Activated CD4-positive, alpha-beta T cell treated with anti-CD3 and anti-CD28 coated beads for 24 hours (primary cell): ENCODE results near the gene KBTBD13.
"Not testable (repeated sequence)": the region's sequence is repeated elsewhere in the genome, so short reads cannot be mapped to it uniquely, and the experiment has no call there.

Source experiments
- DNase-seq, 2 donors: peaks; one replicate each; pipeline ENCODE4 v3.0.0-alpha.2; 2020; ENCODE audit warnings: low read depth in 2 of 2

KBTBD13 gene

DNA sequence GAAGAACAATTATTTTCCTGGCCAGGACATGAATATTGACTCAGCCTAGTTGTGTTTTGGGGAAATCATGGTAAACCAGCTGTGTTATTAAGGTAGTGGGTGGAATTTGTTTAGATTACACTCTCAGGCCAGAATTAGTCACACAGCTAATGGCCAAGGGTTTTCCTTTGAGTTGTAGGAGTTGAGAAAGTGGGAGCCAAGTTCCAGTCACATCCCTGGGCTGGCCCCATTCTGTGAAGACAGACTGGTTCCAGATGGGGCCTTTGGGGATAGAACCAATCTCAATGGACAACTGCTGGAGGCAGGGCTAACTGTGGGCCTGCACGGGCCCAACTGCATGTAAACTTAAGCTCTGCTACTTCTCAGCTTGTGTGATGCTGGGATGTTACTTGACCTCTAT is 7.4 kb upstream of the KBTBD13 start:
- DNase-seq: no peak

DNA sequence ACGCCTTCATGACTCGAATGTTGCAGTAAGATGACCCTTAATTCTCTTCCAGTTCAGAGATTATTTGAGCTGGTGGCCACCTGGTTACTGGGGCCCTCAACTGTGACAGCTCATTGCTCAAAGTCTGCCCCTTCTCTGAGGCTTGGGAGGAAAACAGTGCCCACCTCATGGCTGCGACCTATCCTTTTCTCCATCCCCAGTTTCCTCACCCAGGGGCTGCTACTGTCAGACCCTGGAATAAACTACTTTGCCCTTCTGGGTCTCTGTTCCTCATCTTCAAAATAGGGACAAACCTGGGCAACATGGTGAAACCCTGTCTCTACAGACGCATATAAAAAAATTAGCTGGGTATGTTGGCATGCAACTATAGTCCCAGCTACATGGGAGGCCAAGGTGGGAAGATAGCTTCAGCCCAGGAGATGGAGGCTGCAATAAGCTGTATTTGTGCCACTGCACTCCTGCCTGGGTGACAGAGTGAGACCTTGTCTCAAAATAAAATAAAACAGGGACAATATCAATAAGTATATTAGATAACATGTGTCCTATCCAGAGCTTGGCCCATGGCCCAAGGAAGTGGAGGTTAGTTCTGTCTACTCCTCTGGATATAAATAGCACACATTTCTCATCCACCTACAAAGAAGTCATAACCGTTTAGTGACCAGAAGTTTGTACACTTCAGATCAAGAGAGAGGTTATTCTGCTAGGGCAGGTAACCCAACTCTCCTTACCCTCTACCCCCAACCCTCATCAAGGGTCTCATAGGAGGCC is 6.6 kb upstream of the KBTBD13 start:
- DNase-seq: no peak

DNA sequence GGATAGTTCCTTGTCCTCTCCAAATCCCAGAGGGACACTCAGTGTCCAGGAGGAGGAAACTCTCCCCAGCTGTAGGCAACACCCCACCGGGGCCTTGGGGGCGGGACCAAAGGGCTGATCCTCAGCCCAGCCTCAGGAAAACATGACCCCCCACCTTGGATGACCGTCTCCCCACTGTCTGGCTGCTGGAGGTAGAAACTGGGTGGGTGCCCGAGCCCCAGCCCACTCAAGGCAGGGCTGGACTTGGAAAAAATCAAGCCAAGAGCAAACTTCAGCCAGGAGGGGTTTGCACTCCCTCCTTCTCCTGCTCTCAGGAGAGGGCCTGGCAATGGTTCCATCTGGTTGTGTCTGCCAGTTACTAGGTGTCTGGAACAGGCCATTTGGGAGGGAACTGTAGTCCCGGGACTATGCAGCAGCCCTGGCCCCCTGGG is 5.2 kb upstream of the KBTBD13 start:
- DNase-seq: no peak

DNA sequence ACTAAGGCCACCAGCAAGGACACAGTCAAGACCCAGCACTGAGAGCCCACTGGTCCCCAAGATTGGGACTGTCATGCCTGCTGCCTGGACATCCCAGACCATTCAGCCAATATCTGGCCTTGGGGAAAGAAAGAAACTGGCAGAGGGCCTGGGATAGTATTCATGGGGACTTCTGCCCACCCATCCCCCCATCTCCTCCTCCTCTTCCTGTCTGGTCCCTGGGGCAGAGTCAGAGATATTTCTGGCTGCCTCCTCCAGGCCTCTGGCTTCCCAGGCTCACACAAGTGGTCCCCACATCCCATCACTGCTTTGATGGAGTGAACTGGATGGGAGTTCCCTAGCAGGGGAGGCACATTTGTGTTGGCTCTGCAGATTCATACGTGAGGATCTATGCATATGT is 4.5 kb upstream of the KBTBD13 start:
- no peak for DNase-seq

DNA sequence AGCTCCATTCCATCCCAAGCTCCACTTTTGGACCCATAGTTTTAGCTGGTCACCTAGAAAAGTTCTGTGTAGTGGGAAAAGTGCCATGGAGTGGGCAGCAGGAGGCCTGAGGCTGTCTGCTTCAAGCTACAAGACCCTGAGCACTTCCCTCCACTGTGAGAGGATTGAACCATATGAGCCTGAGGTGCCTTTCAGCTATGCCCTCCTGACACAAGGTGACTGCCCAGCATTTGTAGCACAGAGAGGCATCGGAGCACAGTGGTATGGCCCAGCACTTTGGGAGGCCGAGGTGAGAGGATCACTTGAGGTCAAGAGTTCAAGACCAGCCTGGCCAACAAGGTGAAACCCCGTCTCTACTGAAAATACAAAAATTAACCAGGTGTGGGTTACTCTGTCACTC is 3.9 kb upstream of the KBTBD13 start:
- DNase-seq: no peak

DNA sequence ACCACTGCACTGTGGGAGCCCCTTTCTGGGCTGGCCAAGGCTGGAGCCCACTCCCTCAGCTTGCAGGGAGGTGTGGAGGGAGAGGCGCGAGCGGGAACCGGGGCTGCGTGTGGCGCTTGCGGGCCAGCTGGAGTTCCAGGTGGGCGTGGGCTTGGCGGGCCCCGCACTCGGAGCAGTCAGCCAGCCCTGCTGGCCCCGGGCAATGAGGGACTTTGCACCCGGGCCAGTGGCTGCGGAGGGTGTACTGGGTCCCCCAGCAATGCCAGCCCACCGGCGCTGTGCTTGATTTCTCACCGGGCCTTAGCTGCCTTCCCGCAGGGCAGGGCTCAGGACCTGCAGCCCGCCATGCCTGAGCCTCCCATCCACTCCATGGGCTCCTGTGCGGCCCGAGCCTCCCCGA is 1.6 kb upstream of the KBTBD13 start:
- not testable (repeated sequence) for DNase-seq

DNA sequence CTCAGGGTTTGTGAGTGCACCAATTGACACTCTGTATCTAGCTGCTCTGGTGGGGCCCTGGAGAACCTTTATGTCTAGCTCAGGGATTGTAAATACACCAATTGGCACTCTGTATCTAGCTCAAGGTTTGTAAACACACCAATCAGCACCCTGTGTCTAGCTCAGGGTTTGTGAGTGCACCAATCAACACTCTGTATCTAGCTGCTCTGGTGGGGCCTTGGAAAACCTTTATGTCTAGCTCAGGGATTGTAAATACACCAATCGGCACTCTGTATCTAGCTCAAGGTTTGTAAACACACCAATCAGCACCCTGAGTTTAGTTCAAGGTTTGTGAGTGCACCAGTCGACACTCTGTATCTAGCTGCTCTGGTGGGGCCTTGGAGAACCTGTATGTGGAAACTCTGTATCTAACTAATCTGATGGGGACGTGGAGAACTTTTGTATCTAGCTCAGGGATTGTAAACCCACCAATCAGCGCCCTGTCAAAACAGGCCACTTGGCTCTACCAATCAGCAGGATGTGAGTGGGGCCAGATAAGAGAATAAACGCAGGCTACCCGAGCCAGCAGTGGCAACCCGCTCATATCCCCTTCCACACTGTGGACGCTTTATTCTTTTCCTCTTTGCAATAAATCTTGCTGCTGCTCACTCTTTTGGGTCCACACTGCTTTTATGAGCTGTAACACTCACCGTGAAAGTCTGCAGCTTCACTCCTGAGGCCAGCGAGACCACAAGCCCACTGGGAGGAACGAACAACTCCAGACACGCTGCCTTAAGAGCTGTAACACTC is 745 bp upstream of the KBTBD13 start:
- DNase-seq: not testable (repeated sequence)

DNA sequence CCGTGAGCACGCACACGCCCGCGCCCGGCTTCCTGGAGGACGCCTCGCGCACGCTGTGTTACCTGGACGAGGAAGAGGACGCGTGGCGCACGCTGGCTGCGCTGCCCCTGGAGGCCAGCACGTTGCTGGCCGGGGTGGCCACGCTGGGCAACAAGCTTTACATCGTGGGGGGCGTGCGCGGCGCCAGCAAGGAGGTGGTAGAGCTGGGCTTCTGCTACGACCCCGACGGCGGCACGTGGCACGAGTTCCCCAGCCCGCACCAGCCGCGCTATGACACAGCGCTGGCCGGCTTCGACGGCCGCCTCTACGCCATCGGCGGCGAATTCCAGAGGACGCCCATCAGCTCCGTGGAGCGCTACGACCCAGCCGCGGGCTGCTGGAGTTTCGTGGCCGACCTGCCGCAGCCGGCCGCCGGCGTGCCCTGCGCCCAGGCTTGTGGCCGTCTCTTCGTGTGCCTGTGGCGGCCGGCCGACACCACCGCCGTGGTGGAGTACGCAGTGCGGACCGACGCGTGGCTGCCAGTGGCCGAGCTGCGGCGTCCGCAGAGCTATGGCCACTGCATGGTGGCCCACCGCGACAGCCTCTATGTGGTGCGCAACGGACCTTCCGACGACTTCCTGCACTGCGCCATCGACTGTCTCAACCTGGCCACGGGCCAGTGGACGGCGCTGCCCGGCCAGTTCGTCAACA is 890 bp downstream of the KBTBD13 start:
- no peak for DNase-seq

DNA sequence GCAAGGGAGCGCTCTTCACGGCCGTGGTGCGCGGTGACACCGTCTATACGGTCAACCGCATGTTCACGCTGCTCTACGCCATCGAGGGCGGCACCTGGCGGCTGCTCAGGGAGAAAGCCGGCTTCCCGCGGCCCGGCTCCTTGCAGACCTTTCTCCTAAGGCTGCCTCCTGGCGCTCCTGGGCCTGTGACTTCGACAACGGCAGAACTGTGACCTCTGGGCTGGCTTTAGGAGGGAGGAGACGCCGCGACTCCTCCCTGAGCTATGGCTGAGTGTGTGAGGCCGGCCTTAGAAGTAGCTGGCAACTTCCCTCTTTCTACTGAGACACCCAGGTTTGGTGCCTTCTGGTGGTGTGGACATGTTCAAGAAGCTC is 1.4 kb downstream of the KBTBD13 start:
- DNase-seq: peak; percentile 29 to 50

DNA sequence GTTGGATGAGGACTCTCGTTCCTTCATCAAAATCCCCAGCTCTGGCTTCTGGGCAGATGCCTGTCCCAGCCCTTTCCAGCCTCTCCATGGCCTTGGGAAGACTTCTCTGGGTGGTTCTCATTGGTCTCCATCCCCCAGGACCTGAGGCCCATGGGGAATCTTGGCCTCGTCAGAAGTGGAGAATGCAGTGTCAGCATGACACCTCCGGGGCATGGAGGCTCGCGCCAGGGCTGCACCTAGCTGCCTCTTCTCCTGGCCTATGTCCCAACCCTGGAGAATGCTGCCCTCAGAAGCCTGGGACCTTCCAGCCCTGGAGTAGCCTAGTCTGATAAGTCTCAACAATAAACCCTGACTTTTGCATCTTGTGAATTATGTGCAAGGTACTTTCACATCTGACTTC is 3.0 kb downstream of the KBTBD13 start:
- no peak for DNase-seq

DNA sequence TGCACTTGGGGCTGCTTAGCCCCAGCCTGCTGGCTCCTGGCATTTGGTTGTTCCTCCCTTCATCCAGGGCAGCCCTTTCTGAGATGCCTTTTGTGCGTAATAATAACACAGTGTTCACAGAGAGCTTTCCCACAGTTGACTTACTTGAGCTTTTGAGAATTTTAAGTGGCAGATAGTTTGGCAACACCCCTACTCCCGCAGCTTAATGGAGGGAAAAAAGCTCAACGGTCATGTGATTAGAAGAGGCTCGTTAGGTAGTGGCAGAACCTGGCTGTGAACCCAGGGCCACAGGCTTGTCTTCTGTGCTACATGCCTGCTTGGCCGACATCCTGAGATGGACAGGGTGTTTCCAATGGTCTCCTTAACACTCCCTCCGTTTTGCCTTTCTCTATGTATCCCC is 4.7 kb downstream of the KBTBD13 start:
- no peak for DNase-seq

DNA sequence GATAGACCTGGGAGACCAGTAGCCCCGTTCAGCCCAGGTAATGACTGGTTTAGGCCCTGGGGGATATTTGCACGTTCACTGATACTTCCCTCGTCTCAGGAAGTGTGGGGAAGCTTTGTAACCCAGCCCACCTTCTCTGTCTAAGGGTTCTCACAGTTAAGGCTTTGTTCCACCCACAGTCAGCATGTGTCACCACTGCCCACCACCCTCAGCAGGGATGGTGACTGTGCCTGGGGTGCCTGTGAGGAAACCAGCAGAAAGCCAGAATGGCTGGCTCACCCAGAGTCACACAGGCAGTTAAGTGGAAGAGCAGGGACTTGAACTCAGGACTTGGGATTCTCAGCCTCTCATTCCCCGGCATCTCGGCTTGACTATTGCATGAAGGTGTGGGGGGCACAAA is 5.2 kb downstream of the KBTBD13 start:
- DNase-seq: no peak

DNA sequence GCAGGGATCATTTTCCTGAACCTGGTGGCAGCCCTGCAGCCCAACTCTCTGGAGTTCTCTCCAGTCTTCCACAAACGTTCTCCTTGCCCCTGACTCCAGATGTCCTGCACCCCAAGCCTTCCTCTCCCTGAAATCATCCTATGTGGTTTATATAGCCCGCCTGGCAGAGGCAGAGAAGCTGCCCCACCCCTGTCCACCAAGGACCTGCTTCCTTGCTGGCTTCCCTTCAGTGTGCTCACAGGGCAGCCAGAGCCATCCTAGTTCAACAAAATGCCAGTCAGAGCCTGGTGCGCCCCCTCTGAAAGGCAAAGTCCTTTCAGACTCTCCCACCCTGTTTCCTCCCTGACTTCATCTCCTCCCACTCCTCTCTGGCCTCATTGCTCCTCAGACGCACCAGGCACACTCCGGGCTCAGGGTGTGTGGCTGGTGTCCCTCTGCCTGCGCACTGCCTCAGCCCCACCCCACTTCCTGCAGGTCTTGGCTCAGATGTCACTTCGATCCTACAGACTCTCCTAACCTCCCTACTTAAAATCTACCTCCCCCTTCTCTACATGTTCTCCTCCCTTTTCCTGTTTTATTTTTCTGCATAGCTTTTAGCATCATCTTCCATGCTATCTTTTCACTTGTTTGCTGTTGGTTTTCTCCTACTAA is 5.9 kb downstream of the KBTBD13 start:
- DNase-seq: no peak

DNA sequence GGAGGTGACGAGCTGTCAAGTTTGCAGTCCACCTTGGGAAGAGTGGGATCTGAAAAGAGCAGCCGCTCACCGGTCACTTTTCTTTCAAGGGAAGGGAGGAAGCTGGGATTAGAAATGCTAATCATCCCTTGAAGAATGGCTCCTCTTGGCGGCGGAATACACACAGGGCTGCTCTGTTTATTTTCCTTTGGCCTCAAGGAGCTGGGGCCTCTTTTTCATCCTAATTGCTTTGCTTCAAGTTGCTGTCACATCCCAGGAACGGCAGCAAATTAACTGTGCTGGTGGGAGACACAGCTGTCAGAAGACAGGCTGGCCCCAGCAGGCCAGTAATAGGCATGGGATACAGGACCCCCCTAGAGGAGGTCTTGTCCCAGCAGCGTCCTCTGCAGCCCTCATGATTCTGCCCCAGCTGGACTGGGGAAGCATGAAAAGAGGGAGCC is 6.7 kb downstream of the KBTBD13 start:
- DNase-seq: no peak

DNA sequence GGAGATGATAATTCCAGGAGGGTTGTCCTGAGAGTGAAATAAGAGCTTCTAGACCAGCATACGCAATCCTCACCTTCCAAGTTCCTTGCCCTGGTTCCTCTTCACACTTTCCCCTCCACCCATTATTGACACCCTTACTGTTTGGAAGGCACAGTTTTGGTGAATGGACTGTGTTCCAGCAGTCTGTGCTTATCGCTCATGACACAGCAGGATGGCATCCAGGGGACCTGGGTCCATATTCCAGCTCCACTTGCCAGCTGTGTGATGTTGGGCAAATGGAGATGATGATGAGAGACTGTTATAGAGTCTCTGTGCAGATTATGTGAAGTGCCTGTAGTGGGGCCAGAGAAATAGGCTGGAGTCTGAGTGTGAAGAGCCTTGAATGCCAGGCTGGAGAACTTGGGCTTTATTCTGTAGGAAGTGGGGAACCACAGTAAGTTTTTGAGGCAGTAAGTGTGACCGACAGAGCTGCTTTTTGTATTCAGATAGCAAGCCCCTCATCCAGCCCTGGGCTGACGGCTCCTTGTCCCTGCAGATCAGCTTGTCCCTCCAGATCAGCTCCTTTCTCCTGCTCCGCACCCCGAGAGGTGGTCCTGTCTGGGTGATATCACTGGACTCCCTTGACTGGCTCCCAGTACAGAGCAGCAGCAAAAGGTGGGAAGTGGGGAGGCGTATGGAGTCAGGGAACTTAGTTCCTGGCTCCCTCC is 8.1 kb downstream of the KBTBD13 start:
- no peak for DNase-seq

DNA sequence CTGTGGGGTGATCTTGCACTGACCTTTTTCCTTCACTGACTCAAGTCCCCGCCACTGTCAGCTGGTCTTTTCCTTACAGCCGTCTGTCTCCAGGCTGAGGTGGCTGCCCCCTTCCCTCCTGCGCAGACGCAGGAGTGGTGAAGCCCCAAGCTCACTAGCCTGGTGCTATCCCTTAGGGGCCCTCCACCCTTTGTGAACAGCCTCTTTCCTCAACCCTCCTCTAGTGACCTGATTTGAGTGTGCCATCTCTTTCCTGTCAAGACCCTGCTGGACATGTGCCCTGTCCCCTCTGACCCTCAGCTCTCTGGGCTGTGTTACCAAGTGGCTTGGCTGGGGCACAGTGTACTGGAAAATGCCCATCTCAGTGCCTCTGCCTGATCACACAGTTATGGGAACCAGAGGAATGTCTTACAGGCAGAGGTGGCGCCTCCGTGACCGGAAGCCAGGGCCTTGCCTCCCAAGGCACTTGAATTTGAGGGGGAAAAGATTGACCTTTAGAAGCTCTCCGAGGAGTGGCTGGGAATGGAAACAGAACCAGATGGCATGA is 8.7 kb downstream of the KBTBD13 start:
- no peak for DNase-seq

DNA sequence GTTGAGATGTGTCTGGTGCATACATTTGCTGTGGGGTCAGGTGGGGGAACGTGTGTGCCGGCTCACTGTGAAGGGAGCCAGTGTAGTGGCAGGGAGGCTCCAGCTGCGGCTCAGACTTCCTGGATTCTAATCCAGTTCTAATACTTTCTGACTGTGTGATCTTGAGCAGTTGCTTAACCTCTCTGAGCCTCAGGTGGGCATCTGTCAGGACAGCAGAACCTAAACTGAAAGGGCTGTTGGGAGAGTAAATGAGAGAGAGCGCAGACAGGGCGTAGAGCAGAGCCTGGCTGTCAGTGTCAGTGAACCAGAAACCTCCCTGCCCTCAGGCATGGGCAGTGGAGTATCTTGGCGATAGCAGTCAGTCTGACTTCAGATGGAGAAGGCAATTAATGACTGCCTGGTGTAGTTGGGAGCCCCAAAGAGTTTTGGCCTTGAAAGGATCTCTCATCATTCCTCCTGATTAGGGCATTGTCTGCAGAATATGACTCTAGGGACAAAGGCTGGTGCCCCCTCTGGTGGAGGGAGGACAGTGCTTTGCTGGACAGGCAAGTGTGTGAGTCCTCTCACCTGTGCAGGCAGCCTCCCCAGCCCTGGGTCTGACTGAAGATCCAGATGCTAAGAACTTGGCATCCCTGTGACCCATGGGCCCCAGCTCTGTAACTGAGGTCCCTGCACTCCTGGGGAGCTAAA is 9.6 kb downstream of the KBTBD13 start:
- DNase-seq: no peak

DNA sequence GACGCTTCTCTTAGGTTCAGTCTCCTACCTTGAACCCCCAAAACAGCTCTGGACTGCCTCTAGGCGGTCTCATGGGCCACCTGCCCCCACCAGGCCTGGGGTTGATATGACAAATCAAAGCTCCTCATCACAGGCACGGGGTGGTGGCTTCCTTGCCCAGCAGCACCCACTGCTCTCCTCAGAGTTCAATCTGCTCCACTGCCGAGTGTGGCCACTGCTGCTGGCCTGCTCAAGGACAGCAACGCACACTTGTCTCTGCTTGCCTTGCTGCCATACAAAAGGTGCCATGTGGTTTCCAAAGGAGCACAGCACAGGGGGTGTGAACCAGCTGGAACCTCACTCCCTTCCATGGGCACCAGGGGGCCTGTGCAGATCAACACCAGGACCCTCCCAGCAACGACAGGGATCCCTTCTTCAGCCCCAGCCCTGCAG is 10.2 kb downstream of the KBTBD13 start:
- DNase-seq: no peak

DNA sequence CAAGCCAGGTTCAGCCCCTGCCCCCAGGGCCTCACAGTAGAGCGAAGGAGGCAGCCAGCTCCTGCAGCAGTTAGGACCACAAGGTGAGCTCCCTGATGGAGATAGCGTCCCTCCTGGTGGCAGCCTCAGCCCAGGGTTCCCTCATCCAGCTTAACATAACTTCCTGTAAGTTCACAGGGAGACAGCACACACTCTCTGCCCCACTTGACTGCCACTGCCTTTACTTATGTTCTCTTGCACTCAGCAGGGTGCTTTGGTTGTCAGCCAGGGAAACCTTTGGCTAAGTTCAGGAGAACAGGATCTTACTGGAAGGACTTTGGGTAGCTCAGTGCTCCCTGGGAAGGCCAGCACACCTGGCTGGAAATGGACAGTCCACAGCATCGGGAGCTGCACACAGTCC is 10.9 kb downstream of the KBTBD13 start:
- DNase-seq: no peak

DNA sequence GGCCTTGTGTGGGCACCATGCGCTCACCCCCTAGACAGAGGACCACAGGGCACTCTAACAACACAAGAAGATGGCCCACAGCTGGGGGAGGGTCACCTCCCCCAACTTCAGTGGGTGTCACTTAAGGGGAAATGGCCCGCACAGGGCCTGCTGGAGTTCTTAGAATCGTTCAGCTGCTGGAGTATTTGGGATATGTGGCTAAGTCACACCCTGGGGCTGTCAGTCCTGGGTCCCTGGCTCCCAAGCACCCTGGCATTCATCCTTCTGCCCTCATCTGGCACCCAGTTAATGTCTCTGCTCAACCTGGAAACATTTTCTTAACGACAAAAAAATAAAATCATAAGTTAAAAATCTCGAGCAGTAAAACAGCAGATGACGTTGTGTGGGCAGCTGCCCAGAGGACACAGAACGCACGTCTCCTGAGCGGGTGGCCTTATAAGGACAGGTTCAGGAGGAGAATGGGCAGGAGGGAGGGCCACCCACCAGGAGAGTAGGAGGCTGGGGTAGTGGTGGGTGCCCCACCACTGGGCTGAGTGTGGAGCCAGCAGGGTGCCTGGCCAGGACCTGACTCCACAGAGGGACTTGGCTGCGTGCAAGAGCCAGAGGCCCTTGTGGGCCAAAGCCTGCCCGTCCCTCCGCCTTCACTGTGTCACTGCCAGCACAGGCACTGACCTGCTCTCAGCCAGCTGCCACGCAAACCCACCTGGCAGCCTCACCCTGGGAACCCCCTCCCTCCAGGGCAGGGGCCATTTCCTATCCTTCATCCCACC is 11.5 kb downstream of the KBTBD13 start:
- DNase-seq: no peak
